SJCRH30 (cell line): ENCODE measurements around the gene CPM. TPM values are rescaled to one million over a fixed set of nuclear protein-coding genes. Genes with fewer than 3 reads are reported as not detected.
A peak's percentile ranks its signal among the peaks of the same experiment; 100 is the strongest.

Experiments
- DNase-seq, 2 experiments: peaks; one replicate each; pipeline ENCODE4 v3.0.0-alpha.2; 2015 to 2020
- H3K27ac ChIP-seq: fragments of 250-450 bp; sonication (Bioruptor Pico); 2 replicates; pipeline ENCODE4 v1.5.1; 2020; ENCODE audit warnings: mild to moderate bottlenecking, moderate library complexity
- H3K27me3 ChIP-seq: fragments of 250-450 bp; sonication (Bioruptor Pico); 2 replicates; pipeline ENCODE4 v1.5.1; 2020; ENCODE audit warnings: mild to moderate bottlenecking, moderate library complexity
- H3K36me3 ChIP-seq: fragments of 250-450 bp; sonication (Bioruptor Pico); 2 replicates; pipeline ENCODE4 v1.5.1; 2020; ENCODE audit warnings: mild to moderate bottlenecking, moderate library complexity
- H3K4me1 ChIP-seq: fragments of 250-450 bp; sonication (Bioruptor Pico); 2 replicates; pipeline ENCODE4 v1.5.1; 2020; ENCODE audit warnings: mild to moderate bottlenecking, moderate library complexity
- H3K4me3 ChIP-seq: fragments of 250-450 bp; sonication (Bioruptor Pico); 2 replicates; pipeline ENCODE4 v1.5.1; 2020; ENCODE audit warnings: mild to moderate bottlenecking, moderate library complexity
- H3K9me3 ChIP-seq: fragments of 250-450 bp; sonication (Bioruptor Pico); replicated peaks from 2 replicates; pipeline ENCODE4 v1.5.1; 2020; ENCODE audit warnings: mild to moderate bottlenecking, moderate library complexity
- total RNA-seq: library from RNA; depleted of rRNA; stranded (reverse); fragments of >200 nt; shearing (Covaris generic); gene quantifications from 2 replicates; pipeline ENCODE4 v1.2.3, GENCODE V29; 2014

Gene CPM
- total RNA-seq, 1 experiment from 2014 or later, result 1.2 TPM

DNA sequence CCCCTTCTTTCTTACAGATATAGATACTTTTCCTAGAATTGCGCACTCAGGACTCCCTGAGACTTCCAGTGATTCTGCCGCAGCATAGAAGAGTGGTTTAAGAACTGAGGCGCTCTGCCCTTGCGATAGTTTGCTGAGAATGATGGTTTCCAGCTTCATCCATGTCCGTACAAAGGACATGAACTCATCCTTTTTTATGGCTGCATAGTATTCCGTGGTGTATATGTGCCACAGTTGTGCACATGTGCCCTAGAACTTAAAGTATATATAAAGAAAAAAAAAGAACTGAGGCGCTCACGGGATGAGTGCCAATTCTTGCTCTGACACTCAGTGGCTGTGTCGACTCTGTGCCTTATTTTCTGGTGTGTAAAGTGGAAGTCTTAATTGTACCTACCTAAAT, 1.4 kb upstream of the CPM start:
- Histone ChIP-seq H3K27me3 (no peaks in the 10 kb centered on the region), H3K36me3 (no peaks in the 10 kb centered on the region), H3K4me3 (no peak overlapping the region), H3K27ac (no peak overlapping the region), H3K9me3 (no peaks in the 10 kb centered on the region), H3K4me1 (no peaks in the 10 kb centered on the region)
- no peak for DNase-seq

DNA sequence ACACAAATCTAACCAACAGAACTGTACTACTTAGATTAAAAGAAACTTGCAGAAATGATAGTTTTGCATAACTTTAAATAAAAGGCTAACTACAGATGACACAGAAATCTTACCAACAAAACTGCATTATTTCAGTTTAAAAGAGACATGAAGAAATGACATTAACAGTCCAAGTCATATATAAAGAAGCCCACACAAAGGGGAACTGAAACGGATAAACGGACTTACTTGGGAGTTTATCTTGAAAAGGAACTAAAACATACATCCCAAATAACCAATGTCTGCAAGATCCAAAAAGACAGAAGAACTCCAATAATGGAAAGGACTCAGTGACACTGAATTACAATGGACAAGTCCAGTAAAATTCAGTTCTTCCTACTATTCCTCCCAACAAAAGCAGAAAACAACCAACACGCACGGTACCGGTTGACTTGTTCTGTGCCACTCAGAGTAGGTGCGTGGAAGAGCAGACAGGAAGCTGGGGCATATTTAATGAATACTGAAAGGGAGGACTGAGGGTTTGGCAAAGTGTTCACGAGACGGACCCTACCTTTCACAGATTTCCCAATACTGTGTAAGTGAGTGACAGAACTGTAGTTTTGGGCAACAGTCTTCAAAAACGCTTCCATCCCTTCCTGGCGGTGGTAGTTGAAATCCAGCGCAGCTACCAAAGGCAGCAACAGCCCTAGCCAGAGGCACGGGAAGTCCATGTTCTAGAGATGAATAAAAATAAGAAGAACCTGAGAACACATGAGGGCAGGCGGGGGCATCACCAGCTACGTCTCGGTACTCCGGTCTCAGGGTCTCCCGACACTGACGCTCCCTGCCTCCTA, 627 bp downstream of the CPM start:
- H3K27me3 ChIP-seq, result no peaks in the 10 kb centered on the region
- no peak overlapping the region for H3K27ac ChIP-seq
- peak overlapping the region; percentile 58 for H3K4me3 ChIP-seq
- DNase-seq, result peak in 1 of 2 experiments; percentile 29
- no peaks in the 10 kb centered on the region for H3K36me3 ChIP-seq
- no peaks in the 10 kb centered on the region for H3K9me3 ChIP-seq
- H3K4me1 ChIP-seq, result no peaks in the 10 kb centered on the region

DNA sequence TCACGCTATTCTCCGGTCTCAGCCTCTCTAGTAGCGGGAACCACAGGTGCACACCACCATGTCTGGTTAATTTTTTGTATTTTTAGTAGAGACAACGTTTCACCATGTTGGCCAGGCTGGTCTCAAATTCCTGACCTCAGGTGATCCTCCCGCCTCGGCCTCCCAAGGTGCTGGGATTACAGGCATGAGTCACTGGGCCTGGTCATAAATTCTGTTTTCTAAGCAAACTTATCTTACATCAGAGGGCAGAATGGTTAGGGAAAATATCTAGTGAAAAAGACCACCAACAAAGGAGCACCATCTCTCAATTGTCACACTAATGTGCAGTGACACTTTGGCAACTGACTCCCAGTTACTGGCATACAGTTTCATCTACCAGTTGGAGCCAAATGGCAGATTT, 2.8 kb downstream of the CPM start:
- Histone ChIP-seq H3K4me1 (no peaks in the 10 kb centered on the region), H3K27ac (no peak overlapping the region), H3K27me3 (no peaks in the 10 kb centered on the region), H3K9me3 (no peaks in the 10 kb centered on the region), H3K36me3 (no peaks in the 10 kb centered on the region), H3K4me3 (no peak overlapping the region)
- no peak for DNase-seq

- Histone ChIP-seq H3K9me3 (no peaks in the 10 kb centered on the region), H3K27me3 (no peaks in the 10 kb centered on the region), H3K4me3 (no peak overlapping the region), H3K4me1 (no peaks in the 10 kb centered on the region), H3K36me3 (no peaks in the 10 kb centered on the region), H3K27ac (no peak overlapping the region)
- DNase-seq, result no peak
Measured at GRCh38 chr12:68924546-68924945, 8.4 kb downstream of the CPM start.

DNA sequence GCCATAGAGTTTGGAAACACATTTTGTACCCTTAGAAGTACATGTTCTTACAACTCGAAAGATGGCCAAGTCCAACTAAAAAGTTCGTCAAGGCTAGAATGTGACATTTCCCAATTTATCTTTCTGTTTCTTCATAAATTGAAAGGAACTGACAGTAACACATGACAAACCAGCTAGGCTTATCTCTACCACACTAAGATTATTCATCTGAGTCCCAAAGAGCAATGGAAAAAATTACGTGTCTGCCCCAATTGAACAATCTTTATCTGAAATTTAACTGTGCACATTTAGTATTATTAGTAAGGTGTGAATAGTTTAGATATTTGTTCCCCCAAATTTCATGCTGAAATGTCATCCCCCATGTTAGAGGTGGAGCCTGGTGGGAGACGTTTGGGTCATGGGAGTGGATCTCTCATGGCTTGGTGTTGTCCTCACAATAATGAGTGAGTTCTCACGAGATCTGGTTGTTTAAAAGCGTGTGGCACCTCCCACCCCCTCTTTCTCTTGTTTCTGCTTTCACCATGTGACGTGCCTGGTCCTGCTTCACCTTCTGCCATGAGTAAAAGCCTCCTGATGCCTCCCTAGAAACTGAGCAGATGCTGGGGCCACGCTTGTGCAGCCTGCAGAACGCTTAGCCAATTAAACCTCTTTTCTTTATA, 13.3 kb downstream of the CPM start:
- Histone ChIP-seq H3K4me1 (no peaks in the 10 kb centered on the region), H3K27me3 (no peaks in the 10 kb centered on the region), H3K4me3 (no peak overlapping the region), H3K36me3 (no peaks in the 10 kb centered on the region), H3K27ac (no peak overlapping the region), H3K9me3 (no peaks in the 10 kb centered on the region)
- DNase-seq, result no peak

DNA sequence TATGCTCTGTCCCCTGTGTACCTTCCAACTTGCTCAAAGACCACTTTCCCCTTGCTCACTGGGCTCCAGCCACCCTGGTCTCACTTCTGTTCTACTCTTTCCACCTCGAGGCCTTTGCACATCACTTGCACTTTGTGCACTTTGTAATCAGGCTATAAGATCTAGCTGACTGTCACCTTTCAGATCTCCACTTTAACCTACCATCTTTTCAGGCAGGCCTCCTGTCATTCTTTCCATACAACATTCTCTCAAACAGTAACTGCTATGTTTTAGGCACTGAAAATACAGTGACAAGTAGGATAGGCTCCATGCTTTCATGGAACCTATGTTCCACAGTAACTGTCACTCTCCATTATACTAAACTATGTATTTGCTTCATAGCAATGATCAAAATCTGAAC, 14.0 kb downstream of the CPM start:
- no peak for DNase-seq
- H3K36me3 ChIP-seq, result no peaks in the 10 kb centered on the region

GRCh38 chr12:68915055-68915454, 17.9 kb downstream of the CPM start:
- Histone ChIP-seq H3K4me3 (no peak overlapping the region), H3K27ac (no peak overlapping the region), H3K36me3 (no peaks in the 10 kb centered on the region), H3K4me1 (no peaks in the 10 kb centered on the region), H3K9me3 (no peaks in the 10 kb centered on the region), H3K27me3 (no peaks in the 10 kb centered on the region)
- DNase-seq, result no peak

More for the DNA sequence above, 14.0 kb downstream of the CPM start:
- H3K27me3 ChIP-seq, result no peaks in the 10 kb centered on the region
- H3K27ac ChIP-seq, result no peak overlapping the region
- H3K9me3 ChIP-seq, result no peaks in the 10 kb centered on the region
- H3K4me1 ChIP-seq, result no peaks in the 10 kb centered on the region
- no peak overlapping the region for H3K4me3 ChIP-seq

DNA sequence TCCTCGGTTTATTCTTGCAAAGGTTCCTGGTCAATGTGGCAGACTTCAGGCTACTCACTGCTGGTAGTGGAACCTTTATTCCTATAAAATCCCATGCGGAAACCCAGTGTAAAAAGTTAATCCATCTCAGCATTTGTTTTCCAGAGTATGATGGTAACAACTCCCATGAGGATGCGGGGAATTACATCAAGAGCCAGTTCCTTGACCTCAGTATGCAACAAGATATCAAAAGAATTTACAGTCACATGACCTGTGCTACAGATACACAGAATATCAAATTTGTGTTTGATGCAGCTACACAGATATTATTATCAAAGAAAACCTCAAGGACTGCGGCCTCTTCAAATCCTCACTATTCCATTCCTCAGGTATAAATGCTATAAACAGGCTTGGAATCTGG, 19.3 kb downstream of the CPM start:
- DNase-seq, result no peak
- H3K27me3 ChIP-seq, result no peaks in the 10 kb centered on the region
- no peak overlapping the region for H3K4me3 ChIP-seq
- no peaks in the 10 kb centered on the region for H3K4me1 ChIP-seq
- no peaks in the 10 kb centered on the region for H3K36me3 ChIP-seq
- no peak overlapping the region for H3K27ac ChIP-seq
- no peaks in the 10 kb centered on the region for H3K9me3 ChIP-seq

- no peak overlapping the region for H3K4me3 ChIP-seq
- DNase-seq, result no peak
- H3K36me3 ChIP-seq, result no peaks in the 10 kb centered on the region
- H3K4me1 ChIP-seq, result no peaks in the 10 kb centered on the region
- no peaks in the 10 kb centered on the region for H3K27me3 ChIP-seq
- no peak overlapping the region for H3K27ac ChIP-seq
- no peaks in the 10 kb centered on the region for H3K9me3 ChIP-seq
Measured at GRCh38 chr12:68912916-68913315, 20.1 kb downstream of the CPM start.

DNA sequence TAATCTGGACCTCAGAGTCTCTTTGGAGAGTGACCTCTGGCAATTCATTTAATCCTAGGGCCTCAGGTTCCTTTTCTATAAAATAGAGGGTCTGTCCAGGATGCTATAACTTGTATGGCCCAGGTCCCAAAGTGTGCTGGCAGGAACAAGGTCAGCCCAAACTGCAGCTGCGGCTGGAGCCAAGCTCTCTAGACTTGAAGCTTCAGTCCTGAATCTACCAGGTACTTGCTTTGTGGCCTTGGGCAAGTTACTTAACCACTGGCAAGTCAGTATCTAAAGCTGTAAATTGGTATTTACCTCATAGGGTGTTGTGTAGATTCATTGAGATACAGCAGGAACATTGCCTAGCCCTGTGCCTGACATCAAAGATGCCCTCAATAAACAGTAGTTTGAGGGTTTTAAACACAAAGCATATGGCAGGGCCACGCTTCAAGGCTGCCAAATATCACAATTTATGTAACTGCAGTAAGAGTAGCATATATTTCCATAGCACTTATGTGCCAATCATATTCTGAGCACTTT, 21.7 kb downstream of the CPM start:
- Histone ChIP-seq H3K36me3 (no peaks in the 10 kb centered on the region), H3K4me3 (no peak overlapping the region), H3K27me3 (no peaks in the 10 kb centered on the region), H3K4me1 (no peaks in the 10 kb centered on the region), H3K27ac (no peak overlapping the region), H3K9me3 (no peaks in the 10 kb centered on the region)
- DNase-seq, result no peak

DNA sequence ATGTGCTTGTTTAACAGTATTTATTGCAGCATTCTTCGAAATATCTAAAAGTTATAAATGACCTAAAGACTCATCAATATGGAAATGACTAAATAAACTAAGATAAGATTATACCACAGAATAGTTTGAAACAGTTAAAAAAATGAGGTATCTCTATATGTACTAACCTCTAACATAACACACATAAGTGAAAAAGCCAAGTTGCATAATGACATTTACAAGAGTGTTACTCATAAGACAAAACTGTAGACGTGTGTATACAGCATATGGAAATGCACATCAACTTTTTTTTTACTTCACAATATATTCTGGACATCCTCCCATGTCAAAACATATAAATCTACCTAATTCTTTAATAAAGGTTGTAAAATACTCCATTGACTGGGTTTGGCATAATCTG, 22.8 kb downstream of the CPM start:
- Histone ChIP-seq H3K9me3 (no peaks in the 10 kb centered on the region), H3K36me3 (no peaks in the 10 kb centered on the region), H3K4me3 (no peak overlapping the region), H3K27ac (no peak overlapping the region), H3K27me3 (no peaks in the 10 kb centered on the region), H3K4me1 (no peaks in the 10 kb centered on the region)
- DNase-seq, result no peak

GRCh38 chr12:68908076-68908475, 24.9 kb downstream of the CPM start:
- DNase-seq, result no peak
- Histone ChIP-seq H3K27ac (no peak overlapping the region), H3K27me3 (no peaks in the 10 kb centered on the region), H3K36me3 (no peaks in the 10 kb centered on the region), H3K4me1 (no peaks in the 10 kb centered on the region), H3K4me3 (no peak overlapping the region), H3K9me3 (no peaks in the 10 kb centered on the region)

GRCh38 chr12:68905733-68906132, 27.2 kb downstream of the CPM start:
- H3K4me1 ChIP-seq, result no peaks in the 10 kb centered on the region
- H3K4me3 ChIP-seq, result no peak overlapping the region

GRCh38 chr12:68904351-68904962, 28.5 kb downstream of the CPM start:
- DNase-seq, result no peak
- no peaks in the 10 kb centered on the region for H3K9me3 ChIP-seq
- H3K36me3 ChIP-seq, result no peaks in the 10 kb centered on the region
- H3K4me1 ChIP-seq, result no peaks in the 10 kb centered on the region
- H3K27ac ChIP-seq, result no peak overlapping the region
- no peaks in the 10 kb centered on the region for H3K27me3 ChIP-seq
- no peak overlapping the region for H3K4me3 ChIP-seq

More at GRCh38 chr12:68905733-68906132, 27.2 kb downstream of the CPM start:
- no peak for DNase-seq
- no peak overlapping the region for H3K27ac ChIP-seq
- no peaks in the 10 kb centered on the region for H3K27me3 ChIP-seq
- no peaks in the 10 kb centered on the region for H3K36me3 ChIP-seq
- no peaks in the 10 kb centered on the region for H3K9me3 ChIP-seq

DNA sequence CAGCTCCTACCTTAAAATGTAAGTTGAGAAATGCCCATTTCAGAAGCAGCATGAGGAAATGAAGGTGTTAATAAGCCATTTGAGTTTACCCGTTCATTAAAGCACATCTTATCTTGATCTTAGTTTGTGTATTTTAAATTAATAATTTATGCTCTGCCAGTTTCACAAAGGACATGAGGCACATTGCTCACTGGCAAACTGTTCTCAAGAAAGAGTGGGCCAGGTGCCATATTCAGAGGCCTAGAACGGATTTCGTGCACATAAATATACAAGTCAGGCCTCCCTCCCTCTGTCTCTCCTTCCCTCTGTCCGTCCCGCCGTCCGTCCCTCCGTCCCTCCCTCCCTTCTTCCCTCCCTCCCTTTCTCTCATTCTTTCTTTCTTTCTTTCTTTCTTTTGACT, 29.5 kb downstream of the CPM start:
- DNase-seq, result no peak
- Histone ChIP-seq H3K9me3 (no peaks in the 10 kb centered on the region), H3K4me1 (no peaks in the 10 kb centered on the region), H3K27me3 (no peaks in the 10 kb centered on the region), H3K36me3 (no peaks in the 10 kb centered on the region), H3K27ac (no peak overlapping the region), H3K4me3 (no peak overlapping the region)
